Choroid plexus epithelial cell (primary cell): ENCODE measurements around the gene TDP2.
"Not testable (repeated sequence)": the region's sequence is repeated elsewhere in the genome, so short reads cannot be mapped to it uniquely, and the experiment has no call there.

Source experiments
- DNase-seq: peaks from one replicate; pipeline ENCODE4 v3.0.0-alpha.2; 2010; ENCODE audit warnings: low read depth
- H3K4me3 ChIP-seq: 2 replicates; pipeline ENCODE4 v1.5.1; 2011; ENCODE audit warnings: low read depth, mild to moderate bottlenecking, control low read depth, low read length, moderate library complexity
- TF ChIP-seq, protein P1 (sequence below): conservative IDR thresholded peaks from 2 replicates; pipeline ENCODE4 v1.5.1; 2011; ENCODE audit warnings: low read depth, mild to moderate bottlenecking, control low read depth, inconsistent platforms, low read length, moderate library complexity

TDP2 gene

DNA sequence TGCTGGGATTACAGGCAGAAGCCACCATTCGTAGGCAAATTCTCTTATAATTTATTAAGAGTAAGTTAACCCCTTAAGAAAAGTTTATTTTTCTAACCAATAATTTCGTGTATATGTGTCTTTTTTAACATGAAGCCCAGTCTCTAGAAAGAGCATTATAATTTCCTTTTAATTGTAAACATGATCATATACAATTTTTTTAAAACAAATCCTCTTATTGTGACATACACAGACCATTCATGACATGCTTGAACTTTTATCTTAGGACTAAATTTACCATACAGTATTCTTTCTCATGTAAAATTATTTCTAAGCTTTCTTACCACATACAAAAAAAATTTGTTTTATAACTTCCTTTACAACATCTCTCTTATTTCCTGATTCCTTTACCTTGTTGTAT, 6.9 kb upstream of the TDP2 start:
- H3K4me3 ChIP-seq, result no peak overlapping the region
- no peak for DNase-seq
- TF ChIP-seq, protein P1, sequence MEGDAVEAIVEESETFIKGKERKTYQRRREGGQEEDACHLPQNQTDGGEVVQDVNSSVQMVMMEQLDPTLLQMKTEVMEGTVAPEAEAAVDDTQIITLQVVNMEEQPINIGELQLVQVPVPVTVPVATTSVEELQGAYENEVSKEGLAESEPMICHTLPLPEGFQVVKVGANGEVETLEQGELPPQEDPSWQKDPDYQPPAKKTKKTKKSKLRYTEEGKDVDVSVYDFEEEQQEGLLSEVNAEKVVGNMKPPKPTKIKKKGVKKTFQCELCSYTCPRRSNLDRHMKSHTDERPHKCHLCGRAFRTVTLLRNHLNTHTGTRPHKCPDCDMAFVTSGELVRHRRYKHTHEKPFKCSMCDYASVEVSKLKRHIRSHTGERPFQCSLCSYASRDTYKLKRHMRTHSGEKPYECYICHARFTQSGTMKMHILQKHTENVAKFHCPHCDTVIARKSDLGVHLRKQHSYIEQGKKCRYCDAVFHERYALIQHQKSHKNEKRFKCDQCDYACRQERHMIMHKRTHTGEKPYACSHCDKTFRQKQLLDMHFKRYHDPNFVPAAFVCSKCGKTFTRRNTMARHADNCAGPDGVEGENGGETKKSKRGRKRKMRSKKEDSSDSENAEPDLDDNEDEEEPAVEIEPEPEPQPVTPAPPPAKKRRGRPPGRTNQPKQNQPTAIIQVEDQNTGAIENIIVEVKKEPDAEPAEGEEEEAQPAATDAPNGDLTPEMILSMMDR, result no peak

DNA sequence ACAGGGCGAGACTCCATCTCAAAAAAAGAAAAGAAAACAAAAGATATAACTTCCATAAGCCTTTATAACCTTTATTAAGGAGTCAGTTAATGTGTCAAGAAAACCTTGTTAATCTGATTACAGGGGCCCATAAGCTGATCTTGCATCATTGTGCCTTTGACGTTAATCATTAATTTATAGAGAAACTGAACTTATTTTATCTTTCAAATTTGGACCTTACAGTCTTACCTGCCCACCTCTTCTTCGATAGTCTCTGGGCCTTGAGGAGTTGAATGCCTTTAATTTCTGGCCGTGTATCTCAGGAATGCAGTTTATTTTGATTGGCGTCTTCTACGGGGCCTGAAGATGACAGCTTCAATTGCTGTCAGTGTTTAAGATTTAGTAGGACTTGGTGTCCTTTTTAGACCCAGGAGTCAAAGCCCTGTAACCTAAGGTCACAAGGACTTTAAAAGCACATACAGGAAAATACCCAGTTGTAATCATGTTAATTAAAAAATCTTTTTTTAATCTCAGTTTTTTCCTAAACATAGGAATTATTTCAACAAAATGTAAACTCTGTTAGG, 6.0 kb upstream of the TDP2 start:
- TF ChIP-seq, protein P1, result no peak
- DNase-seq, result no peak
- no peak overlapping the region for H3K4me3 ChIP-seq

DNA sequence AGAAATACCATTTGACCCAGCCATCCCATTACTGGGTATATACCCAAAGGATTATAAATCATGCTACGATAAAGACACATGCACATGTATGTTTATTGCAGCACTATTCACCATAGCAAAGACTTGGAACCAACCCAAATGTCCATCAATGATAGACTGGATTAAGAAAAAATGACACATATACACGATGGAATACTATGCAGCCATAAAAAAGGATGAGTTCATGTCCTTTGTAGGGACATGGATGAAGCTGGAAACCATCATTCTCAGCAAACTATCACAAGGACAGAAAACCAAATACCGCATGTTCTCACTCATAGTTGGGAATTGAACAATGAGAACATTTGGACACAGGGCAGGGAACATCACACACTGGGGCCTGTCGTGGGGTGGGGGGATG, 4.4 kb upstream of the TDP2 start:
- DNase-seq, H3K4me3 ChIP-seq: not testable (repeated sequence)

DNA sequence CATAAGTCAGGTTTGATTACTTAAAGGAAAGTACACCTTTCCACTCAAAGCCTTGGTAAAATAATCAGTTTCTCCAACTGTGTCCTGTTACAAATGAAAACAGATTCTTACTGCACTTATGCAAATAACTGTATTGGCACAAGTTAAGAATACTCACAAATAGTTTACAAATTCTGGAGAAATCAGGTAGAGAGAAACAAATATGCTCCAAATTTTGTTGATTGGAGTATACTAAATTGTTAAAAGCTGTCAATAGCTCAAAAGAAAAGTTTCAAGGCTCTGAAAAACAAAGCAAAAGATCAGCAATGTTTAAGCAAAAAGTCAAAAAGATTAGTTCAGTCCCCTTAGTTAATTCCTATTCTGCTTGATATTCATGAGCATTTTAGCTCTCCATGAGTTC, 3.8 kb upstream of the TDP2 start:
- not testable (repeated sequence) for H3K4me3 ChIP-seq, DNase-seq

DNA sequence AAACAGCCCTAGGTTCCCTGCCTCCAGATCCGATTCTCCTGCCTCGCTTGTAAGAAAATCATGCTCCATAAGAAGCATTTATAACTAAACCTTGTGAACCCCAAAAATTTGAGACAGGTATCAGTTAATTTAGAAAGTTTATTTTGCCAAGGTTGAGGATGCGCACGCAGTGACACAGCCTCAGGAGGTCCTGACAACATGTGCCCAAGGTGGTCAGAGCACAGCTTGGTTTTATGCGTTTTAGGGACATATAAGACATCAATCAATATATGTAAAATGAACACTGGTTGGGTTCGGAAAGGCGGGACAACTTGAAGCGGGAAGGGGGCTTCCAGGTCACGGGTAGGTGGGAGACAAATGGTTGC, 2.3 kb upstream of the TDP2 start:
- TF ChIP-seq, protein P1, result no peak
- no peak for DNase-seq
- H3K4me3 ChIP-seq, result no peak overlapping the region

DNA sequence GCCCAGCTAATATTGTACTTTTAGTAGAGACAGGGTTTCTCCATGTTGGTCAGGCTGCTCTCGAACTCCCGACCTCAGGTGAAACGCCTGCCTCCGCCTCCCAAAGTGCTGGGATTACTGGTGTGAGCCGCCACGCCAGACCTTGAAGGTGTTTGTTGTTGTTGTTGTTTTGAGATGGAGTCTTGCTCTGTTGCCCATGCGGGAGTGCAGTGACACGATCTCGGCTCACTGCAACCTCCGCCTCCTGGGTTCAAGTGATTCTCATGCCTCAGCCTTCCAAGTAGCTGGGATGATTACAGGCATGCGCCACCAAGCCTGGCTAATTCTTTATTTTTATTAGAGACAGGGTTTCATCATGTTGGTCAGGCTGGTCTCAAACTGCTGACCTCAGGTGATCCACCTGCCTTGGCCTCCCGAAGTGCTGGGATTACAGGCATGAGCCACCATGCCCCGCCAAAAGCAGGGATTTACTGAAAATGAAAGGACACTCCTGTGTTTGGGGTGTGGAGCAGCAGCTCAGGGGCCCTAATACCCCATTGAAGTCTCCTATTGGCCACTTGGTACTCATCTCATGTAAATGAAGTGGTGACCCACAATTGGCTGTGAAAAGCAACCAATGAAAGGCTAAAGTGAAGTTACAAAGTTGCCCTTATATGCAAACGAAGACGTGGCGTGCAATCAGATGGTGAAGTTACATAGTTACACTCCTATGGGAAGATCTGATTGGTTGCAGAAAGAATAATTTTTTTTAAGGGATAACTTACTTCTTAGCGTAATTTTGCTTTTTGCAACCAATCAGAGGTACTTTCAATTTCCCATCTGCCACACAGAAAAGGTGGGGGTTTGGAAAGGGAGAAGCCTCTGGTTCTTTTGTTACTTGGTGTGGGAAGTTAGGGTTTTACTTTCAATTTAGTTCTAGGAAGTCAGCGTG, 1.6 kb upstream of the TDP2 start:
- DNase-seq, H3K4me3 ChIP-seq: not testable (repeated sequence)

DNA sequence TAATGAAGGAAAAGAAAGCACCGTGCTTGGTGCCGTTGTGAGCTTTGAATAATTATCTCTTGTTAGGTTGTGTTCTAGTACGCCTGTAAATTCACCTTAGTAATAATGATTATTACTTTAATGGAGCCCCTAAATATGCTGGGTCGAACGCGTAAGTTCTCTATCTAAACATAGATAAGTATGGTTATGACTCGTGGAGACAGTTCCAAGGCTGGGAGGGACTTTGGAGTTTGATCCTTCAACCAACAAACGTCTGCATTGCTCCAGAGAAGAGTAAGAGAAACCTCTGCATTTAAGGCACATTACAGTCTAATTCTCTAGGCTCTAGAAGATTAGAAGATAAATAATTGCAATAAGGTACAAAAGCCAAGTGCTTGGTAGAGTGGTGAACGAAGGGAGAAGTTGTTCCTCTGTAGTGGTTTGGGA, 692 bp upstream of the TDP2 start:
- peak overlapping the region; percentile 100 for H3K4me3 ChIP-seq
- peak; percentile 72 for DNase-seq
- TF ChIP-seq, protein P1, result no peak

DNA sequence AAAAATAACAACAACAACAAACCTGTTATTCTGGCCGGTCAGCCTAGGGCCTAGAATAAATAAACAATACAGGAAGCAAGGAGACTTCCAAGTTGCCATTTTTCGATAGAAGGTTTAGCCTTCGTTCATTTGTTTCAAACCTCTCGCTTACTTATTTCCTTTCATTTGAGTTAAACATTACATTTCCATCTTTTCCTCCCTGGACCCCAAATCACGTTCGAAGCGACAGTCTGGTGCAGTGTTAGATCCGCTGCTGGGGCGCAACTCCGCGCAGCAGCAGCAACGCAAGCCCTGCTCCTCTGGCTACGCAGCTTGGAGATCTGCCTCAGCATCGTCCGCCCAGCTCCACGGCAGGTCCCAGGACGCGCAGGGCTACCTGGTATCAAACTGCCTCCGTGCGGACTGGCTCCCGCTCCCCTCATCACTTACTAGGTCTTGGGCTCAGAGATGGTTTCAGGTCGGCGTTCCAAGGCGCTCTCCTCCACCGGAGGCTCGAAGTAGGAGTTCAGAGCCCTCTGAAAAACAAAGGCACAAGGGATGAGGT, 530 bp downstream of the TDP2 start:
- H3K4me3 ChIP-seq, result peak overlapping the region; percentile 100
- peak; percentile 56 for DNase-seq
- TF ChIP-seq, protein P1, result no peak
